GM23338 (cell line): ENCODE results near the gene RAB3GAP1. TPM values are rescaled to one million over a fixed set of nuclear protein-coding genes. Genes with fewer than 3 reads are reported as not detected.

Experiments
- ATAC-seq: fragments of 200-7000 bp; cut with Tn5 transposase; 3 replicates; pipeline ENCODE4 v1.9.1; 2020
- DNase-seq: peaks from one replicate; pipeline ENCODE4 v3.0.0-alpha.2; 2015; ENCODE audit warnings: low spot score
- H2AFZ ChIP-seq: fragments of 200-600 bp; sonication (generic); 2 replicates; pipeline ENCODE4 v1.8.0; 2016; ENCODE audit warnings: antibody characterized with exemption, mild to moderate bottlenecking, moderate library complexity
- H3F3A ChIP-seq: fragments of 200-600 bp; sonication (generic); replicated peaks from 2 replicates; pipeline ENCODE4 v1.8.0; 2017; ENCODE audit warnings: antibody characterized with exemption, mixed run types, low read depth
- H3K27ac ChIP-seq: fragments of 200-600 bp; sonication (generic); 2 replicates; pipeline ENCODE4 v1.6.1; 2016; ENCODE audit warnings: low read depth
- H3K27me3 ChIP-seq: fragments of 200-600 bp; sonication (generic); 2 replicates; pipeline ENCODE4 v1.8.0; 2016; ENCODE audit warnings: mild to moderate bottlenecking, mixed run types, moderate library complexity; ENCODE audit not compliant: insufficient read depth
- H3K36me3 ChIP-seq: fragments of 200-600 bp; sonication (generic); 2 replicates; pipeline ENCODE4 v1.8.0; 2016; ENCODE audit warnings: mild to moderate bottlenecking; ENCODE audit not compliant: insufficient read depth
- H3K4me1 ChIP-seq: fragments of 200-600 bp; sonication (generic); 2 replicates; pipeline ENCODE4 v1.8.0; 2016; ENCODE audit warnings: mild to moderate bottlenecking, moderate library complexity; ENCODE audit not compliant: insufficient read depth
- H3K4me2 ChIP-seq: fragments of 200-600 bp; sonication (generic); 2 replicates; pipeline ENCODE4 v1.7.1; 2017; ENCODE audit warnings: mixed run types
- H3K4me3 ChIP-seq: fragments of 200-600 bp; sonication (generic); 2 replicates; pipeline ENCODE4 v1.6.1; 2016; ENCODE audit warnings: mixed run types
- H3K79me2 ChIP-seq: fragments of 200-600 bp; sonication (generic); replicated peaks from 2 replicates; pipeline ENCODE4 v1.8.0; 2017; ENCODE audit warnings: mild to moderate bottlenecking; ENCODE audit not compliant: insufficient read depth
- H3K9me2 ChIP-seq: fragments of 200-600 bp; sonication (generic); 2 replicates; pipeline ENCODE4 v1.8.0; 2017; ENCODE audit not compliant: insufficient read depth
- H4K20me1 ChIP-seq: fragments of 200-600 bp; sonication (generic); replicated peaks from 2 replicates; pipeline ENCODE4 v1.8.0; 2017; ENCODE audit warnings: mild to moderate bottlenecking; ENCODE audit not compliant: insufficient read depth
- H3K27ac Mint-ChIP-seq: 2 replicates; pipeline ENCODE4 v1.8.0; 2020; ENCODE audit warnings: inconsistent platforms, mild to moderate bottlenecking, moderate library complexity, mixed read lengths
- H3K27me3 Mint-ChIP-seq: 3 replicates; pipeline ENCODE4 v1.8.0; 2022; ENCODE audit warnings: low read depth, mild to moderate bottlenecking, moderate library complexity, mixed read lengths, inconsistent platforms; ENCODE audit not compliant: insufficient read depth, poor library complexity
- H3K36me3 Mint-ChIP-seq: 3 replicates; pipeline ENCODE4 v1.8.0; 2021; ENCODE audit warnings: low read depth, mild to moderate bottlenecking, inconsistent platforms, moderate library complexity, mixed read lengths
- H3K4me1 Mint-ChIP-seq: 3 replicates; pipeline ENCODE4 v1.8.0; 2020; ENCODE audit warnings: mild to moderate bottlenecking, inconsistent platforms, mixed read lengths
- H3K4me3 Mint-ChIP-seq: 3 replicates; pipeline ENCODE4 v1.8.0; 2021; ENCODE audit warnings: moderate library complexity, mild to moderate bottlenecking, inconsistent platforms, mixed read lengths
- H3K9me3 Mint-ChIP-seq: 3 replicates; pipeline ENCODE4 v1.8.0; 2020; ENCODE audit warnings: moderate library complexity, mild to moderate bottlenecking, inconsistent platforms, mixed read lengths
- CREB1 ChIP-seq: fragments of 250-450 bp; sonication (Bioruptor Pico); IDR thresholded peaks from 2 replicates; pipeline ENCODE4 v1.5.0; 2020; ENCODE audit warnings: low read depth, mild to moderate bottlenecking, moderate library complexity
- CTCF ChIP-seq, 2 experiments: fragments of 200-600 bp in 1 of 2; sonication (generic) in 1 of 2; conservative IDR thresholded peaks; 2 replicates each; pipeline versions ENCODE4 v1.5.1 to v1.6.1; 2016 to 2017; ENCODE audit warnings: antibody characterized with exemption in 2 of 2, low read depth in 2 of 2, mild to moderate bottlenecking in 2 of 2, moderate library complexity in 1 of 2
- ETS1 ChIP-seq: IDR thresholded peaks from 2 replicates; pipeline ENCODE4 v1.6.1; 2016; ENCODE audit warnings: antibody characterized with exemption
- EZH2 ChIP-seq: fragments of 200-600 bp; sonication (generic); IDR thresholded peaks from one replicate; pipeline ENCODE4 v1.8.0; 2017; ENCODE audit warnings: antibody characterized with exemption, mild to moderate bottlenecking, low read depth; ENCODE audit not compliant: unreplicated experiment
- EZH2phosphoT487 ChIP-seq: fragments of 200-600 bp; sonication (generic); IDR thresholded peaks from one replicate; pipeline ENCODE4 v1.8.1; 2018; ENCODE audit warnings: antibody characterized with exemption; ENCODE audit not compliant: unreplicated experiment
- JUNB ChIP-seq: IDR thresholded peaks from one replicate; pipeline ENCODE4 v1.6.1; 2016; ENCODE audit warnings: antibody characterized with exemption; ENCODE audit not compliant: unreplicated experiment
- NANOG ChIP-seq: IDR thresholded peaks from 2 replicates; pipeline ENCODE4 v1.6.1; 2016; ENCODE audit warnings: antibody characterized with exemption, borderline replicate concordance
- POLR2AphosphoS5 ChIP-seq: IDR thresholded peaks from 2 replicates; pipeline ENCODE4 v1.6.1; 2016; ENCODE audit warnings: antibody characterized with exemption, low read depth
- REST ChIP-seq: IDR thresholded peaks from one replicate; pipeline ENCODE4 v1.6.1; 2018; ENCODE audit warnings: antibody characterized with exemption; ENCODE audit not compliant: unreplicated experiment
- STAT1 ChIP-seq: IDR thresholded peaks from one replicate; pipeline ENCODE4 v1.6.1; 2016; ENCODE audit warnings: antibody characterized with exemption; ENCODE audit not compliant: unreplicated experiment
- ZNF114 ChIP-seq: fragments of 250-450 bp; sonication (Bioruptor Pico); IDR thresholded peaks from 2 replicates; pipeline ENCODE4 v1.5.0; 2020; ENCODE audit warnings: mild to moderate bottlenecking, moderate library complexity
- ZNF331 ChIP-seq: fragments of 250-450 bp; sonication (Bioruptor Pico); IDR thresholded peaks from 2 replicates; pipeline ENCODE4 v1.5.0; 2020; ENCODE audit warnings: low read depth, mild to moderate bottlenecking, moderate library complexity
- ZNF462 ChIP-seq: fragments of 250-450 bp; sonication (Bioruptor Pico); IDR thresholded peaks from 2 replicates; pipeline ENCODE4 v1.5.0; 2020; ENCODE audit warnings: mild to moderate bottlenecking, moderate library complexity
- polyA plus RNA-seq: library from polyadenylated mRNA; unstranded; fragments of >200 nt; fragmentation: Nextera tagmentation; extraction: Ambion mirVana; gene quantifications from 2 replicates; pipeline ENCODE4 v1.2.1, GENCODE V29; 2016
- total RNA-seq: library from RNA; depleted of rRNA; stranded (reverse); fragments of >200 nt; shearing (Covaris generic); gene quantifications from 2 replicates; pipeline ENCODE4 v1.2.3, GENCODE V29; 2014

The RAB3GAP1 gene
- total and polyA plus RNA-seq, 2 experiments from 2014 or later, result 22.5 to 40.4 TPM

GRCh38 chr2:135163901-135164300, 111.8 kb downstream of the RAB3GAP1 start:
- H3K36me3 Mint-ChIP-seq, result peaks cover 39% of the 10 kb centered on the region
- H3F3A ChIP-seq, result no peaks in the 10 kb centered on the region
- H3K27ac Mint-ChIP-seq, result no peak overlapping the region

More at GRCh38 chr2:135163901-135164300, 111.8 kb downstream of the RAB3GAP1 start:
- Histone ChIP-seq H3K9me2 (no peaks in the 10 kb centered on the region), H3K36me3 (peaks cover 36% of the 10 kb centered on the region), H2AFZ (no peak overlapping the region), H3K4me1 (no peaks in the 10 kb centered on the region), H3K79me2 (no peaks in the 10 kb centered on the region), H3K4me3 (no peak overlapping the region), H4K20me1 (peaks cover 4% of the 10 kb centered on the region), H3K27ac (no peak overlapping the region), H3K4me2 (no peak overlapping the region), H3K27me3 (no peaks in the 10 kb centered on the region)
- TF ChIP-seq CREB1 (CRISPR knock-in tag), result no peak
- no peak for TF ChIP-seq JUNB
- TF ChIP-seq ZNF331 (CRISPR knock-in tag), result no peak
- no peak for TF ChIP-seq ZNF114 (CRISPR knock-in tag)
- TF ChIP-seq CTCF (conservative IDR thresholded peaks at IDR 0.05; ENCODE audit: low read depth in 2 of 2), result no peak
- no peak for TF ChIP-seq REST
- TF ChIP-seq ETS1, result no peak
- no peak for TF ChIP-seq ZNF462 (CRISPR knock-in tag)
- TF ChIP-seq STAT1, result no peak
- TF ChIP-seq NANOG, result no peak
- TF ChIP-seq EZH2, result no peak
- TF ChIP-seq POLR2AphosphoS5, result no peak
- no peak for TF ChIP-seq EZH2phosphoT487
- Mint-ChIP-seq H3K9me3 (no peaks in the 10 kb centered on the region), H3K4me1 (peaks cover 8% of the 10 kb centered on the region; the same call in 1 of the 3 replicates), H3K4me3 (no peak overlapping the region), H3K27me3 (no peaks in the 10 kb centered on the region)
- DNase-seq (no peak), ATAC-seq (no peak)
